PC-9 (cell line): ENCODE measurements around the gene KRT36. TPM values are rescaled to one million over a fixed set of nuclear protein-coding genes. Genes with fewer than 3 reads are reported as not detected.

Experiments used
- BruUV-seq: library from RNA; stranded (reverse); fragments of 400-500 nt; replicated peaks from 2 replicates; lab custom pipeline; 2021; lab: Mats Ljungman, UMichigan
- CTCF ChIA-PET: fragments of 300-600 bp; sonication (Branson Sonifier 250); formaldehyde crosslinking; loops from one replicate; lab custom pipeline; 2022; ENCODE audit warnings: antibody characterized with exemption; lab: Charles Lee
- POLR2A ChIA-PET: fragments of 300-600 bp; sonication (Branson Sonifier 250); formaldehyde crosslinking; loops from one replicate; lab custom pipeline; 2022; ENCODE audit warnings: antibody characterized with exemption; ENCODE audit not compliant: unreplicated experiment; lab: Charles Lee
- DNase-seq, 2 experiments: peaks; one replicate each; pipeline versions ENCODE4 v3.0.0 to v3.0.0-alpha.2; 2015 to 2022; ENCODE audit warnings: mixed read lengths in 1 of 2
- H2AFZ ChIP-seq: fragments of 200-600 bp; sonication (generic); 2 replicates; pipeline ENCODE4 v1.8.1; 2017; ENCODE audit warnings: antibody characterized with exemption
- H3F3A ChIP-seq: fragments of 200-600 bp; sonication (generic); 2 replicates; pipeline ENCODE4 v1.8.1; 2017; ENCODE audit warnings: antibody characterized with exemption, mild to moderate bottlenecking, low read depth; ENCODE audit not compliant: insufficient read depth
- H3K27ac ChIP-seq: fragments of 200-600 bp; sonication (generic); 2 replicates; pipeline ENCODE4 v1.6.1; 2016; ENCODE audit warnings: mixed run types
- H3K27me3 ChIP-seq: fragments of 200-600 bp; sonication (generic); 2 replicates; pipeline ENCODE4 v1.6.1; 2016; ENCODE audit warnings: low read depth, mixed run types; ENCODE audit not compliant: insufficient read depth
- H3K36me3 ChIP-seq: fragments of 200-600 bp; sonication (generic); 2 replicates; pipeline ENCODE4 v1.6.1; 2016; ENCODE audit warnings: low read depth, mixed run types
- H3K4me1 ChIP-seq: fragments of 200-600 bp; sonication (generic); replicated peaks from 2 replicates; pipeline ENCODE4 v1.6.1; 2016; ENCODE audit warnings: mixed run types; ENCODE audit not compliant: insufficient read depth
- H3K4me2 ChIP-seq: fragments of 200-600 bp; sonication (generic); 2 replicates; pipeline ENCODE4 v1.6.1; 2017; ENCODE audit warnings: mixed run types
- H3K4me3 ChIP-seq: fragments of 200-600 bp; sonication (generic); 2 replicates; pipeline ENCODE4 v1.6.1; 2016; ENCODE audit warnings: mixed run types
- H3K79me2 ChIP-seq: fragments of 200-600 bp; sonication (generic); 2 replicates; pipeline ENCODE4 v1.6.1; 2017; ENCODE audit warnings: low read depth, mixed run types
- H3K9me2 ChIP-seq: fragments of 200-600 bp; sonication (generic); 2 replicates; pipeline ENCODE4 v1.8.1; 2017; ENCODE audit warnings: mild to moderate bottlenecking; ENCODE audit not compliant: insufficient read depth
- H3K9me3 ChIP-seq: fragments of 200-600 bp; sonication (generic); 2 replicates; pipeline ENCODE4 v1.8.1; 2016; ENCODE audit warnings: low read depth; ENCODE audit not compliant: insufficient read depth
- H4K20me1 ChIP-seq: fragments of 200-600 bp; sonication (generic); 2 replicates; pipeline ENCODE4 v1.8.1; 2017; ENCODE audit not compliant: insufficient read depth
- CTCF ChIP-seq: fragments of 200-600 bp; sonication (generic); conservative IDR thresholded peaks from 2 replicates; pipeline ENCODE4 v1.6.1; 2017; ENCODE audit warnings: mixed run types, antibody characterized with exemption, mild to moderate bottlenecking, moderate library complexity
- EZH2 ChIP-seq: fragments of 200-600 bp; sonication (generic); IDR thresholded peaks from 2 replicates; pipeline ENCODE4 v1.8.0; 2017; ENCODE audit warnings: antibody characterized with exemption, low read depth
- intact Hi-C: fragments of 100-400 bp; cut with micrococcal nuclease; formaldehyde crosslinking; loops from one replicate; pipeline ENCODE4 v1.10.0; 2022; ENCODE audit not compliant: unreplicated experiment
- total RNA-seq: library from RNA; stranded (reverse); gene quantifications from 2 replicates; pipeline ENCODE4 v1.2.3, GENCODE V29; 2021

Gene KRT36
- total RNA-seq, 1 experiment from 2014 or later: not detected

- peaks cover 81% of the 10 kb centered on the region for H3K4me1 ChIP-seq
- TSS peak; percentile 66 for BruUV-seq
- peak overlapping the region; percentile 75 for H3K27ac ChIP-seq
- no peaks in the 10 kb centered on the region for H3K27me3 ChIP-seq
- intact Hi-C loops: no loop called here
- H2AFZ ChIP-seq: no peak overlapping the region
- no peaks in the 10 kb centered on the region for H3K36me3 ChIP-seq
- CTCF ChIA-PET: interaction anchor here (1.4 to 1.7 kb wide), 2 partner anchors 48 to 177 kb away, joined by 5 to 6 read pairs; no protein-coding TSS in a partner anchor
- no peaks in the 10 kb centered on the region for H3K9me3 ChIP-seq
- TF ChIP-seq EZH2: no peak
- TF ChIP-seq CTCF: no peak
- DNase-seq: peak; percentile 74 to 92
- H4K20me1 ChIP-seq: no peaks in the 10 kb centered on the region
- H3K9me2 ChIP-seq: no peaks in the 10 kb centered on the region
- peaks cover 38% of the 10 kb centered on the region for H3K79me2 ChIP-seq
- peaks cover 44% of the 10 kb centered on the region for H3F3A ChIP-seq
- peak overlapping the region; percentile 73 for H3K4me2 ChIP-seq
- peak overlapping the region; percentile 36; the same call in 1 of the 2 replicates for H3K4me3 ChIP-seq
- POLR2A ChIA-PET: interaction anchor here (0.6 to 1.0 kb wide), 9 partner anchors 19 to 292 kb away, joined by 3 to 7 read pairs (median 3); partner anchors contain the start of gene KRT15
These were observed 10.6 kb upstream of the KRT36 start for GRCh38 chr17:41500131-41500911.

DNA sequence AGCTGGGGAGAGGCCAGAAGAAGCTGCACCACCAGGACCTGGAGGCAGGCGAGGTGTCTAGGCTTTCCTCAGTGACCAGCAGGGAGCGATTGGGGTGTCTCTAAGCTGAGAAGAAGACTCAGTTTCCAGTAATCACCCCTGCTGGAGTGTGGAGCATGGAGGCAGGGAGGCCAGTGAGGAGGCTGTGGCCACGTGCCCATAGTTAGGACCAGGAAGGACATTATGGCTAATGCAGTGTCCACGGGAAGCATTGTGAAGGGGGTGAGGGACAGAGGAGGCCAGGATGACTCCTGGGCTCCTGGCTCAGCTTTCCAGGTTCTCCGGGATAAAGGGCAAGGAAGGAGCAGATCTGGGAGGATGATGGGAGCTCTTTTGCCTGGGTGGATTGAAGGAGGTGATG is 10.0 kb upstream of the KRT36 start:
- ChIA-PET CTCF (interaction anchor here (1.4 to 1.7 kb wide), 2 partner anchors 49 to 177 kb away, joined by 5 to 6 read pairs; no protein-coding TSS in a partner anchor), POLR2A (interaction anchor here (0.6 to 1.0 kb wide), 6 partner anchors 19 to 293 kb away, joined by 3 to 6 read pairs (median 4); partner anchors contain the start of gene KRT15)

More for the DNA sequence above, 10.0 kb upstream of the KRT36 start:
- DNase-seq: no peak
- no peaks in the 10 kb centered on the region for H3K27me3 ChIP-seq
- peak overlapping the region; percentile 73 for H3K4me2 ChIP-seq
- H4K20me1 ChIP-seq: no peaks in the 10 kb centered on the region
- no peaks in the 10 kb centered on the region for H3K9me2 ChIP-seq
- peaks cover 81% of the 10 kb centered on the region for H3K4me1 ChIP-seq
- H3F3A ChIP-seq: peaks cover 44% of the 10 kb centered on the region
- no peaks in the 10 kb centered on the region for H3K9me3 ChIP-seq
- no peak overlapping the region for H2AFZ ChIP-seq
- intact Hi-C loops: loop anchor here (5.0 kb wide), 1 partner anchor 642 kb away; no protein-coding TSS in a partner anchor
- BruUV-seq: no TSS peak
- H3K27ac ChIP-seq: peak overlapping the region; percentile 75
- TF ChIP-seq EZH2 (no peak), CTCF (no peak)
- peaks cover 32% of the 10 kb centered on the region for H3K79me2 ChIP-seq
- no peak overlapping the region for H3K4me3 ChIP-seq
- H3K36me3 ChIP-seq: no peaks in the 10 kb centered on the region
